Upper lobe of right lung (tissue), 1 donor: ENCODE measurements around the gene GRIA1. TPM values are rescaled to one million over a fixed set of nuclear protein-coding genes. Genes with fewer than 3 reads are reported as not detected.

Experiments
- ATAC-seq: fragments of 200-7000 bp; cut with Tn5 transposase; one replicate; pipeline ENCODE4 v1.9.1; 2020; ENCODE audit warnings: mild to moderate bottlenecking, moderate library complexity
- DNase-seq: peaks from one replicate; pipeline ENCODE4 v3.0.0-alpha.2; 2020
- H3K27ac ChIP-seq: fragments of 200-600 bp; one replicate; pipeline ENCODE4 v1.8.0; 2022
- H3K27me3 ChIP-seq: fragments of 200-600 bp; one replicate; pipeline ENCODE4 v1.8.0; 2022; ENCODE audit warnings: mild to moderate bottlenecking
- H3K36me3 ChIP-seq: fragments of 200-600 bp; one replicate; pipeline ENCODE4 v1.8.0; 2022
- H3K4me1 ChIP-seq: fragments of 200-600 bp; one replicate; pipeline ENCODE4 v1.8.0; 2022
- H3K4me3 ChIP-seq: fragments of 200-600 bp; one replicate; pipeline ENCODE4 v1.8.0; 2022; ENCODE audit warnings: mild to moderate bottlenecking
- H3K9me3 ChIP-seq: fragments of 200-600 bp; one replicate; pipeline ENCODE4 v1.8.0; 2022
- CTCF ChIP-seq: fragments of 200-600 bp; IDR thresholded peaks from one replicate; pipeline ENCODE4 v1.8.0; 2022; ENCODE audit warnings: antibody characterized with exemption
- intact Hi-C: fragments of 100-400 bp; cut with DNase I; formaldehyde crosslinking; loops from one replicate; pipeline ENCODE4 v1.11.0; 2022
- total RNA-seq: library from RNA; stranded (reverse); fragmentation: NEBNext Ultra II Directional; extraction: Animal tissue kit (Norgen Biotek cat#: 25700); gene quantifications from one replicate; pipeline ENCODE4 v1.2.1, GENCODE V29; 2021
- donor health status: DM: no; HTN: yes; CAD: no; lungs with severe emphysema.

Gene GRIA1
- total RNA-seq, 1 donor from 2014 or later, result 21.9 TPM

GRCh38 chr5:153659039-153659736 lies 168.7 kb downstream of the GRIA1 start:
- no peak for TF ChIP-seq CTCF
- no peak for ATAC-seq

GRCh38 chr5:153660919-153661318 lies 170.4 kb downstream of the GRIA1 start:
- ATAC-seq, result no peak
- Histone ChIP-seq H3K36me3 (no peaks in the 10 kb centered on the region), H3K27ac (no peak overlapping the region), H3K27me3 (no peaks in the 10 kb centered on the region), H3K9me3 (no peaks in the 10 kb centered on the region), H3K4me1 (no peaks in the 10 kb centered on the region), H3K4me3 (no peak overlapping the region)
- DNase-seq, result no peak
- TF ChIP-seq CTCF, result no peak
- intact Hi-C loops, result no loop called here

More at GRCh38 chr5:153659039-153659736, 168.7 kb downstream of the GRIA1 start:
- Histone ChIP-seq H3K9me3 (no peaks in the 10 kb centered on the region), H3K27me3 (no peaks in the 10 kb centered on the region), H3K4me1 (no peaks in the 10 kb centered on the region), H3K27ac (no peak overlapping the region), H3K4me3 (no peak overlapping the region), H3K36me3 (no peaks in the 10 kb centered on the region)
- no peak for DNase-seq
- intact Hi-C loops, result no loop called here

GRCh38 chr5:153661897-153662296 lies 171.4 kb downstream of the GRIA1 start:
- ATAC-seq (no peak), DNase-seq (no peak)
- H3K4me3 ChIP-seq, result no peak overlapping the region
- H3K9me3 ChIP-seq, result no peaks in the 10 kb centered on the region
- H3K36me3 ChIP-seq, result no peaks in the 10 kb centered on the region
- H3K4me1 ChIP-seq, result no peaks in the 10 kb centered on the region
- intact Hi-C loops, result no loop called here
- TF ChIP-seq CTCF, result no peak
- H3K27me3 ChIP-seq, result no peaks in the 10 kb centered on the region
- no peak overlapping the region for H3K27ac ChIP-seq

- H3K27ac ChIP-seq, result no peak overlapping the region
- TF ChIP-seq CTCF, result no peak
- no peaks in the 10 kb centered on the region for H3K9me3 ChIP-seq
- ATAC-seq (no peak), DNase-seq (no peak)
- H3K4me1 ChIP-seq, result no peaks in the 10 kb centered on the region
- intact Hi-C loops, result no loop called here
- H3K4me3 ChIP-seq, result no peak overlapping the region
- no peaks in the 10 kb centered on the region for H3K36me3 ChIP-seq
- no peaks in the 10 kb centered on the region for H3K27me3 ChIP-seq
Measured at GRCh38 chr5:153670101-153670500, 179.6 kb downstream of the GRIA1 start.

- intact Hi-C loops, result no loop called here
Measured at GRCh38 chr5:153671653-153672346, 181.3 kb downstream of the GRIA1 start.

More at GRCh38 chr5:153671653-153672346, 181.3 kb downstream of the GRIA1 start:
- H3K27ac ChIP-seq, result peak overlapping the region; percentile 32
- ATAC-seq, result no peak
- H3K27me3 ChIP-seq, result no peaks in the 10 kb centered on the region
- no peaks in the 10 kb centered on the region for H3K36me3 ChIP-seq
- no peak for DNase-seq
- no peaks in the 10 kb centered on the region for H3K4me1 ChIP-seq
- H3K9me3 ChIP-seq, result no peaks in the 10 kb centered on the region
- no peak overlapping the region for H3K4me3 ChIP-seq
- TF ChIP-seq CTCF, result no peak
